NCI-H446 treated with DMSO at 0.1 percent for 48 hours (cell line): Measurements from ENCODE around the gene IGF1R.

Source experiments
- DNase-seq: peaks from one replicate; lab custom pipeline; 2025; lab: John Stamatoyannopoulos, UW

Gene IGF1R

GRCh38 chr15:98671060-98672008, 23.0 kb downstream of the IGF1R start:
- no peak for DNase-seq

DNA sequence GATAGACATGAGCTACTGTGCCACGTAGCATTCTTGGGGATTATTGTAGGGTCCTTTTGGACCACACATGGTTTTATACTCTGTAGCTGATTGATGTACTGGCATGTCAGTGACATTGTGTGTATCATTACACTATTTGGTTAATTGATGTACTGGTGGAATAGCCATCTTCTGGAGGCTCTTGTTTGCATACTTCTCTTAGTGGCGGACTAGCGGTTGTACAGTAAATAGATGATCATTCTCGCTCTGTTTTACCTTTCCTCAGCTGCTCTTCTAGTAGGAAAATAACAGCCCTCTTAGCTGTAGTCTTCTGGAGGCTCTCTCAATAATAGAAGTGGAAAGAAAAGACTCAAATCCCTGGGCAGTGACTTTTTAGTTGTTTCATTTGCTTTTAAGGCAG, 24.8 kb downstream of the IGF1R start:
- no peak for DNase-seq

DNA sequence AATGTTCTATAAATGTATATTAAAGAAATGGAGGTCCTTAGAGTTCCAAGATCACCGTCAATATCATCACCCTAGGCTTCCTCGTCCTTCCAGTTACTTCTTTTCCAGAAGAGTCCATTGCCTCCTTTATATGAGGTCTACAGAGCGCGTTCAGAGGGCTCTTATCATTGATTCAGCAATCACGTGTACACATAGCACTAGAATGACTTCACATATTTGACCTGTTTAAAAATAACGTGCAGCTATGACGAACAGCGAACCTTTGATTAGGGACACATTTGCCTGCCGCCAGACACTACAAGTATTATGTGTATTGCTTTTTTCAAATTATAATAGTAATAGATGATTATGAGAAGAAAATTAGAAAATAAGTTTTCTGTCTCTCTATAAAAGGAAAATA, 26.0 kb downstream of the IGF1R start:
- DNase-seq: no peak

- no peak for DNase-seq
Measured at GRCh38 chr15:98676586-98677270, 28.4 kb downstream of the IGF1R start.

DNA sequence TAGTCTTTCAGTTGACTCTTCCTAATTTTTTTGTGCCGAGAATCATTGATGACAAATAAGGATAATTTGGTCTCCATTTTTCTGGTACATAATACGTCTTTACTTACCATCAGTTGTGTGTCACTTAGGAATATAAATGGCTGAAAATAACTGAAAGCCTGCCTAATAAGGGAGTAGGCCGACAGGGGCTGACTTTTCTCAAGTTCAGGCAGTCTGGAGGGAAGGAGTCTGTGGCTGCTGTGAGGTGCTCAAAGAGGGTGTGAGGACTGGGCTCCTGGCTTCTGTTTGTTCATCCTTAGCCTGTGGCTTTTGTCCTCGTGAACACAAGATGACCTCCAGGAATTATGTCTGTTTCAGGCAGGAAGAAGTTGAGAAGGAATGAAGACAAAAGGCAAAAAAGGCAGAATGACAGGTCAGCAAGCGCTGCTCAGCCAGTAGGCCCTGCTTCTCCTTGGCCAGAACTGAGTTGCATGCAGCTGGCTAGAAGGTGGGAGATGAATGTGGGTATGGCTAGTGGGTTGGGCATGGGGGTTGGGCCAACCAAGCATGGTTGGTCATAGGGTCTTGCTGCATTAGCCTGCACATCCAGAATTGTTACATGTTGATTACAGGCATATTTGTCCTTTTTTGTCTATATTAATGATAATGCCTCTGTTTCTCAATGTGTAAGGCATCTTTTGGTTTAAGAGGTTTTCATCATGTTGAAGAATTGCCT, 29.2 kb downstream of the IGF1R start:
- DNase-seq: no peak

- no peak for DNase-seq
Measured at GRCh38 chr15:98678484-98678883, 30.1 kb downstream of the IGF1R start.

- DNase-seq: no peak
Measured at GRCh38 chr15:98681061-98681460, 32.7 kb downstream of the IGF1R start.

DNA sequence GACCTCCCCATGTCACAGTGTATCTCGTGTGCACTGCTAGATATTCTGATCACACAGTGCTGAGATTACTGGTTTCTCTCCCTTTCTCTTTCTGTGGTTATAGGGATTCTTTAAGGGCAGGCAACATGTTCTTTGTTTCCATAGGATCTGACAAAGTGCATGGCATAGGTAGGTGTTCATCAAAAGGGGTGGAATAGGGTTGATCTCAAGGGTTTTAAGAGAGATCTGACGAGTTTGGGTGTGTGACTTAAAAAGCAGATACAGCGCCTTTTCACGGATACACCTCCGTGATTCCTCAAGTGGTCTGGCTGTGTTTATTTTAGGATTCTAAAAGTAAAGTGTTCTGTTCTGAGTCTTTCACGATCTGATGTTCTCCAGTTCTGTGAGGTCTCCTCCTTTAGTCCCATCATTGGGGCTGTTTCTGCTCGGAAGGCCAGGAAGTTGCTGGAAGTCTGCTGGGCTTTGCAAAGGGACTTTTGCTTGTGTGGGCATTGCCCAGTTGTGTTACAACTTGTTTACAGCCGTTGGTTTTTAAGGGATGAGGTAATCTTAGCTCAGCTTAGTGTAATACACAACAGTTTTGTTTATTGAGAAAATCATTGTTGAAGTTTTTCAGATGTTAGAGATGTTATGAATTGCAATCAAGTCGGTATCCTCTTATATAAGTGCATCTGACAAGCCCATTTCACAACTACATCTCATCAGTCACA, 34.8 kb downstream of the IGF1R start:
- no peak for DNase-seq

DNA sequence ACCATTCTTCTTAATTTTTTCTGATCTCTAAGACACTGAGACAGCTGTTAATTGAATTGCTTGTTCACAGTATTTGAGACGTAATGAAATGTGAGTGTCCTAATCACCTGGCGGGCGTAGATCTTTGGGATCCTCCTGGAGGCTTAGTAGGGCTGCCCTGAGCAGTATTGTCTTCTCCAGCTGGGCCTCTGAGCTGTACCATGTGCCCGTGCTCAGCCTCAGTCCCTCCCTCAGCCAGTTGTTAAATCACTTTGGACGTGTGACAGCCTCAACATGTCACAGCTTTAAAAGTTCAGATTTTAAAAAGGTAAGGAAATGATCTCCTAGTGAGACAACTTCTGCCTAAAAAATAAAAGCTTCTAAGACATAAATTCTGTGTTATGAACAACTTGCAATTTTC, 35.5 kb downstream of the IGF1R start:
- no peak for DNase-seq

GRCh38 chr15:98684436-98684835, 36.1 kb downstream of the IGF1R start:
- no peak for DNase-seq

DNA sequence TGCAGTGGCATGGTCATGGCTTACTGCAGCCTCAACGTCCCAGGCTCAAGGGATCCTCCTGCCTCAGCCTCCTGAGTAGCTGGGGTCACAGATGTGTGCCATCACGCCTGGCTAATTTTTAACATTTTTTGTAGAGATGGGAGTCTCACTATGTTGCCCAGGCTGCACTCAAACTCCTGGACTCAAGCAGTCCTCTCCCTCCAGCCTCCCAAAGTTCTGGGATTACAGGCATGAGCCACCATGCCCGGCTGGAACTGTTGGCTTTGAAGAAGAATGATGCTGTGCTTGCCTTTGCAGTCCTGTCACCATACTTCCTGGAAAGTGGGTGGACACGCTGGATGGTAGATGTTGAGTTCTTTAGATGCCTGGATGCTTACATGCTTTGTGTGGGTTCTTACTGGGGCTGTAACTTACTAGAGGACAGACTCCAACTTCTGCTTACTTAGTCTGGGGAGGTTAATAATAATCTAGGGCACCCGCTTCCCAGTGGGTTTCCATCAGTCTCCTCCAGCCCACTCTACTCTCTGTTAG, 36.7 kb downstream of the IGF1R start:
- DNase-seq: no peak

DNA sequence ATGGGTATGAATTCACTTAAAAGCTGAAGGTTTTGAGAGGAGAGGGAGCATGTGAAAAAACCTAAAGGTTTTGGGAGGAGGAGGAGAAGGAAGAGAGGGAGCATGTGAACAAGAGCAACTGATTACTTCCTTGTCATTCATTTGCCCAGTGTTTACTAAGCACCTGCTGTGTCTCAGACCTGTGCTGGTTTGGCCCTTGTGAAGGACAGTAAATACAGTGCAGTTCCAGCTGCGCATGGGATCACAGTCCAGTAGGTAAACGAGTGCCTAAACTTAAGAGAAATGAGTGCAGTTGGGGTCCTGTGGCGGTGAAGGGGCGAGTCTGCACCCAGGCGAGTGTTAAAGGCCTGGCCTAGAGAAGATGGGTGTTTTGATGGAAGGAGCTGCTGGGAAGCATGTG, 38.6 kb downstream of the IGF1R start:
- no peak for DNase-seq

DNA sequence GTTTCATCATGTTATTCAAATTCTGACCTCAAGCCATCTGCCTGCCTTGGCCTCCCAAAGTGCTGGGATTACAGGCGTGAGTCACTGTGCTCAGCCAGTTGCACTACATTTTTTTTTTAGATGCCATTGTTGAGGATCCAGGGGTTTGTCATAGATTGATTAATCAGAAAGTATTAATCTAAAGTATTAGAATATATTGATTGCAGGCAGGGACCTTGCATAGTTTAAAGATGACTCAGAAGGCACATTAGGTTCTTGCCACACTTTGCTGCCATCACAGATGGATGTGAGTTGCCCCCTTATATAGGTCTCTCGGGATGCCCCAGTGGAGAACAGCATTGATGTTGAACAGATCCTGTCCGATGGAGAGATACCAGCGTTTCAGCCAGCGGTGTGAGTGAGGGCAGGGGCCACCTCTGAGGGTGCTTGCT, 41.1 kb downstream of the IGF1R start:
- DNase-seq: no peak

DNA sequence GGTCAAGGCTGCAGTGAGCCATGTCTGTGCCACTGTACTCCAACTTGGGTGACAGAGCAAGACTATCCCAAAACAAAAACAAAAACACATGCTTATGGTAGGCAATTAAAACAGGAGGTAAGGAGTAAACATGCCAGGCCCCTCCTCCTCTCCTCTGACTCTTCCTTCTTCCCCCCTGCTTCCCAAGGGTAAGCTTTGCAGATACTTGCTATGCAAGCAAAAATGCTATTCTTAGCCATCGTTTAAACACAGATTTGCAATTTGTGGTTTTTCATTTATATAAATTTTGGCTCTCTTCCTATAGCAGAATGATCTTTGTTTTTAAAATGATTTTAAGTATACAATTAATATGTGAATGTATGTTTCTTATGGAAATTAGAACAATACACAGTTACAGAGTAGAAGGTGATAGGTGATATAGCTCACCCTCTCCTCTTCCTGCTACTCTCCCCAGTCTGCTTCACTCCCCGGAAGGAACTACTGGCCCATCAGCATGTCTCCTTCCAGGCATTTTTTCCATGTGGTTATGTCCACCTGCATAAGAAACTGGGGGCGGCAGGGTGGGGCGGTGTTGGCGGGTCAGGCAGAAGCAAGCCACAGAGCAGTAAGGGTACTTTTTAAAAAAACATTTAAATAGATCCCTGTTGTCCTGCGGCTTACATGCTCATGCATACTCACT, 42.1 kb downstream of the IGF1R start:
- DNase-seq: no peak

DNA sequence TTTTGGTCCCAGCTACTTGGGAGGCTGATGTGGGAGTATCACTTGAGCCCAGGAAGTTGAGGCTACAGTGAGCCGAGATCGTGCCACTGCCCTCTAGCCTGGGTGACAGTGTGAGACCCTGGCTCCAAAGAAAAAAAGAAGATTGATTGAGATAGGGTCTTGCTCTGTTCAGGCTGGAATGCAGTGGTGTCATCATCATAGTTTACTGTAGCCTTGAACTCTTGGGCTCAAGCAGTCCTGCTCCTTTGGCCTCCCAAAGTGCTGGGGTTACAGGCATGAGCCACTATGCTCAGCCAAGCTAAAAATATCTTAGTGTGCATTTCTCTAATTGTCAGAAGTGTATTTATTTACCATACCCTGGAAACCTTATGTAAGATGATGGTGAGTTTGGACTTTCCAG, 43.9 kb downstream of the IGF1R start:
- DNase-seq: no peak

- no peak for DNase-seq
Measured at GRCh38 chr15:98694161-98694560, 45.8 kb downstream of the IGF1R start.

- DNase-seq: no peak
Measured at GRCh38 chr15:98698792-98699191, 50.5 kb downstream of the IGF1R start.

- DNase-seq: no peak
Measured at GRCh38 chr15:98699591-98700424, 51.5 kb downstream of the IGF1R start.

DNA sequence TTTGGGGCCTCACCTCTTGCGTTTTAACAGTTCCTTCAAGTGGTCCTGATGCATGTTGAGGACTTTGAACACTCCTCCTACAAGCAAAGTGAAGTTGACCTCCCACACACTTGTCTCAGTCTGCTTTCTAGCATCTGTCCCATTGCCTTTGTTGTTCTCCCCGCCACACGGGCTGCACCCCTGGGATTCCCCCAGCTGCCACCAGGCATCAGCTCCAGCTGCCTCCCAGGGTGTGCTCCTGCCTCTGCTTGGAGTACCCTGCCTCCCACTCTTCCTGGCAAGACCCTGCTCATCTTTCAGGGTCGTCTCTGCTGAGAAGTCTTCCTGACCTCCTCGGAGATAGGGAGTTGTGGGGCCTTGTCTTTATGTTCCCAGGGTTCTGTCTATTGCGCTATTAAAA, 52.2 kb downstream of the IGF1R start:
- DNase-seq: no peak

- no peak for DNase-seq
Measured at GRCh38 chr15:98703126-98703685, 54.9 kb downstream of the IGF1R start.
